Astrocyte of the hippocampus (primary cell): ENCODE results near the gene SIRT7.

Experiments used
- DNase-seq: peaks from one replicate; pipeline ENCODE4 v3.0.0; 2011; ENCODE audit warnings: low read depth, low spot score

SIRT7 gene

GRCh38 chr17:81888105-81888987, 29.6 kb downstream of the SIRT7 start:
- no peak for DNase-seq

GRCh38 chr17:81885869-81886548, 32.0 kb downstream of the SIRT7 start:
- peak; percentile 87 for DNase-seq

GRCh38 chr17:81885454-81885853, 32.5 kb downstream of the SIRT7 start:
- no peak for DNase-seq

- no peak for DNase-seq
Observed at GRCh38 chr17:81884968-81885367, 33.0 kb downstream of the SIRT7 start.

GRCh38 chr17:81884520-81884919, 33.5 kb downstream of the SIRT7 start:
- peak; percentile 90 for DNase-seq

- no peak for DNase-seq
Observed at GRCh38 chr17:81879121-81879520, 38.9 kb downstream of the SIRT7 start.

GRCh38 chr17:81878294-81878693, 39.7 kb downstream of the SIRT7 start:
- no peak for DNase-seq

GRCh38 chr17:81877569-81877968, 40.4 kb downstream of the SIRT7 start:
- no peak for DNase-seq

GRCh38 chr17:81871387-81872230, 46.4 kb downstream of the SIRT7 start:
- DNase-seq = peak; percentile 95

GRCh38 chr17:81870981-81871386, 47.0 kb downstream of the SIRT7 start, which contains the start of gene ARHGDIA:
ARHGDIA (minus strand) TSS chr17:81871337; CDS start chr17:81869930, 1,407 bp downstream.
- DNase-seq = peak; percentile 48

- peak; percentile 71 for DNase-seq
Observed at GRCh38 chr17:81870131-81870980, 47.6 kb downstream of the SIRT7 start.

- DNase-seq = peak; percentile 74
Observed at GRCh38 chr17:81869221-81870130, 48.5 kb downstream of the SIRT7 start.

- DNase-seq = peak; percentile 91
Observed at GRCh38 chr17:81868674-81869220, 49.2 kb downstream of the SIRT7 start.

GRCh38 chr17:81867991-81868673, 49.8 kb downstream of the SIRT7 start:
- DNase-seq = no peak

GRCh38 chr17:81867170-81867990, 50.6 kb downstream of the SIRT7 start:
- peak; percentile 48 for DNase-seq

GRCh38 chr17:81866440-81867169, 51.4 kb downstream of the SIRT7 start:
- DNase-seq = no peak

GRCh38 chr17:81865733-81866439, 52.1 kb downstream of the SIRT7 start:
- DNase-seq = no peak
